NCI-H226 (cell line): ENCODE measurements around the gene TAF15.

ENCODE experiments used
- DNase-seq: peaks from one replicate; pipeline ENCODE4 v3.0.0-alpha.2; 2015

Gene TAF15

DNA sequence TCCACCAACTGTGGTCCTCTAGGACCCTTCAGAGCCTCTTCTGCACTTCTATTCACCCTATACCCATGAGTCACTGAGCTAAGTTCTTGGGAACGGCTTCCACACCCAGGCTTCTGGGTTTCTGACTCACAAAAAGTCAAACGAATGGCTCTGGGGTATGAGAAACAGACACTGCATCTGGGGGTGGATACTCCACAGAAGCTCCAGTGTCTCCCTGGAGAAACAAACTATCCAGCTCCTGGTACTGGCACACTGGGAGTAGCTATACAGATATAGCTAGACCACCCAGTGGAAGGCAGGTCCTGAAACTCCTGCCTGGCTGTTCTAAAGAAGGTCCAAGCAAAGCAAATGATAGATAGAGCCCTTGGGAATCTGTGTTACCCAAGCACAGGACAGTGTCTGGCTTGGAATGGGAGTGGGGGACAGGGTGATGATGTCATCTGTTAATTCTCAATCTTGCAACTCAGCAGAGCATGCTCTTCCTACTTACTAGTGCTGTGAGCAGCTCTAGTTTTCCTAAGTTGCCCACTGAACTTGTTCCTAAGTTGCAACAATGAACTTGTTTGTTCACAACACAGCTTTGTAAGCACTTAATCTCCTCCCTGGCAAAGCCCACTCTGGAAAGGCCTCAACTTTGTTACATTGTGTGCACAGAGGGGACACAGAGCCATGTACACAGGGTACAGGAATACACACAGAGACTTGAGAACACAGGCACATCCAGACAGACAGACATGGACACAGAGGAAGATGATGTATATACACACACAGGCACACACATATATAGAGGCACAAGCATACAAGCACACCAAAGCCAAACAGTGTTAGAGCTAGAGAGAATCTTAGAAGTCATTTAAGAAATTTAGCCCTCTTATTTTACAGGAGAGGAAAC lies 20.6 kb upstream of the TAF15 start:
- peak; percentile 90 for DNase-seq

DNA sequence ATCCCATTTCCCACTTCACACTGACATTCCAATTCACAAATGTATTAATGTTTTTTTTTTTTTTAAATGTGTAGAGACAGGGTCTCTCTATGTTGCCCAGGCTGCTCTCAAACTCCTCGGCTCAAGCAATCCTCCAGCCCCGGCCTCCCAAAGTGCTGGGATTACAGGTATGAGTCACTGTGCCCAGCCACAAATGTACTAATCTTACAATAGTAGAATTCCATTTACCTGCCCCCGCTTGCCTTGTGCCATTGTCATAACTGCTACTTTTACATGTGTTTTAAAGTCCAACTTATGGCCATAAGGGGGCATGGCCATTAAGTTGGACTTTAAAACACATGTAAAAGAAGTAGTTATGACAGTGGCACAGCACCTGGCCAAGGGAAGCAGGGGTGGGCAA lies 18.4 kb upstream of the TAF15 start:
- peak; percentile 18 for DNase-seq

DNA sequence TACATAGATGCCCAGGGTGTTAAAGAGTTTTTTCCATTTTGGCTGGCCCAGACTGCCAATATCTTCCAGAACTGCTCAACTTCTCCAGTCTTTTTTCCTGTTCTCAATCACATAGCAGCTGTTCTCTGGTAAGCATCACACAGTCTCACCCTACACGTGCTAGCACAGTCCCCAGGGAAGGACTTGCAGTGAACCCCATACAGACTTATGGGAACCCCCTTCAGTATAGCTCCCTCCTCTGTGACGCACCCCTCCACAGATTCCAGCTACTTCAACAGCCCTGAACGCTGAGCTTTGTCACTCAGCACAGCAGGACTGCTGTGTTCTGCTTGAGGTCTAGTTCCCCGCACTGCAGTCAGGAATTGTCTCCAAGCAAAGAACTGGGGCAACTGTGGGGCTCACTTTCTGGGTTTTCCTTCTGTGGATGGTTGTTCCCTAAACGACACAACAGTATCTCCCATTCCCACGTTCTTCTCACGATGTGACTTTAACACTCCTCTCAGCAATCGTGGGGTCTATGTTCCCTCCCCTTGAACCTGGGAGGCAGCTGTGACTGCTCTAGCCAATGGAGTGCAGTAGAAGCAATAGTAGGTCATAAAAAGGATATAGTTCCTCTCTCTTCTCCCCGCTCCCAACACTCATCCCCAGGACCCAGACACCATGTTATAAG lies 17.5 kb upstream of the TAF15 start:
- DNase-seq: no peak

DNA sequence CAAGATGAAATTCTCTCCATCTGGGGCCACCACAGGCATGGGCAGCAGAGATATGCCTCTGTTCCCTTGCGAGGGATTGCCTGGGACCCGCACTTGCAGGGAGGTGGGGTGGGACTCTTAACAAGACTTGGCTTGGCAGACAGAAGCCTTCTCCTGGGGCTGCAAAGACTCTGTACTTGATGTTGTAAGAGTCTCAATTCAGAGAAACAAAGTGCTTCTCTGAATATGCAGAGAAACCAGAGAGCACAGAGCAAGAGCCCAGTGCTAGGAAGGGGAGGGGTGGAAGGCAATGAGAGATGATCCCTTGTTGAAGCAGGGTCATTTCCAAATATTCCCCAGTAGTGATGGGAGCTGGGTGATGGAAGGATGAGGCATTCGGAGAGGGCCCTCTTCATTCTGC lies 16.0 kb upstream of the TAF15 start:
- no peak for DNase-seq

DNA sequence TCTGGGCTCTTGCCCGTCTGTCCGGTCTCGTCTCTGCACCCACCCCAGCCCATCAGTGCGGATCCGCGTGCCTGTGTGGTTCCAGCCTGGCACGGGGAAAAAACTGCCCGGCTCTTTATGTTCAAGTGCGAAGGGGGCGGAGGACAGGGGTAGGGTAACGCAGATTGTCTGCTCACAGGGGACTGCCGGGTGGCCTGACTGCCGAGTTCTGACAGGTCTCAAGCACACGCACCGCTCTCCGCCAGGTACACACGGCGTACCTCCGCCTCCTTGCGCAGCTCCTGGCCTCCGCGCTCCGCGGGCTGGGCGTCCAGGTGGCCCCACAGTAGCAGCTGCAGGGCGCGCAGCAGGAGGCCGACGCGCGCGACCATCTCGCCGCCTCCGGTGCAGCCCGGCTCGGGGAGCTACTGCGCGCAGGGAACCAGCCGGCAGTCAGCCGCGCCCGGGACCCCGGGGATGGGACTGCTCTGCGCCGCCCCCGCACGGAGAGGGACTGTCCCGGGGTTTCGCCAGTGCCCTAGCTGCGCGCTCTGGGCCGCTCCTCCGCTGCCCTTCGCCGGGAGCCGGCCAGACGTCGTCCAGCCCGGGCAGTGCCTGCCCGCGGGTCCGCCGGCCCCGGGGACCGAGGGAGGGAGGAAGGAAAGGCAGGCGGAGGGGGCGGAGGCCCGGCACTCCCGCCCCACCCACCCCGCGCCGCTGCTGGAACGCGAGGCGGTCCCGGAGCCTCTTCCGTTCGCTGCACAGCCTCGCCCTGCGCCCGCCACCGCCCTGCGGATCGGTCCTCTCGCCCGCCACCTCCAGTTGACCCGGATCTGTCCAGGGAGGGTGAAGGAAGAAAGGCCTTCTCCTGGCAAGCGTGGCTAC lies 14.0 kb upstream of the TAF15 start, which contains the start of gene MMP28:
TSS of gene MMP28 (minus strand) at position 635 of the 864 bp plus-strand sequence. CDS start at position 371, 264 bp downstream.
- no peak for DNase-seq

DNA sequence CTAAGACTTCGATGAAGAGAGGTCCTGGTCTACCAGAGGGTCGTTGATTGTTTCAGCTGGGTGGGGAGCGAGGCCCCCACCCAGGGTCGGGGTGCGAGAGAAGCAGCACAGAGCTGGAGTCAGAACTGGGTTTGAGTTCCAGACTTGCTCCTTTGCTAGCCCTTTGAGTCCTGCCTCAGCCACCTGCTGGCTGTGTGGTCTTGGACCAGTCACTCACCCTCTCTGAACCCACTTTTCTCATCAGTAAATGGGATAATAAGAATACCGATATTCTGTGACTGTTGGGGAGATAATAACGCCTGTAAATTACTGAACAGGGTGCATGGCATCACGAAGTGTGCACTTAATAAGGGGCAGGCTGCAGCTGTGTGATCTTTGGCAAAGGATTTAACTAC lies 13.4 kb upstream of the TAF15 start:
- DNase-seq: no peak

DNA sequence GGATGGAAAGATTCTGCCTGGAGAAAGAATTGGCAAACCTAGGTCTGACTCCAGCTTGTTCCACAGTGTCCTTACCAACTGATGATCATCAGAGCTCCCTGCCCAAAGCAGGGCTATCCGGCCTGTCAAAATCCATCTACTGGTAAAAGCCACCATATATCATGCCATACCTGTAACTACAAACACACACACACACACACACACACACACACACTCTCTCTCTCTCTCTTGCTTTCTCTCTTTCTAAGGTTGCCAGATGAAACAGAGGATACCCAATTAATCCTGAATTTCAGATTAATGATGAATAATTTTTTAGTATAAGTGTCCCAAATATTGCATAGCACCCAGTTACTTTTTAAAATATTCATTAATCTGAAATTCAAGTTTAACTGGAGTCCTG lies 12.3 kb upstream of the TAF15 start:
- no peak for DNase-seq

DNA sequence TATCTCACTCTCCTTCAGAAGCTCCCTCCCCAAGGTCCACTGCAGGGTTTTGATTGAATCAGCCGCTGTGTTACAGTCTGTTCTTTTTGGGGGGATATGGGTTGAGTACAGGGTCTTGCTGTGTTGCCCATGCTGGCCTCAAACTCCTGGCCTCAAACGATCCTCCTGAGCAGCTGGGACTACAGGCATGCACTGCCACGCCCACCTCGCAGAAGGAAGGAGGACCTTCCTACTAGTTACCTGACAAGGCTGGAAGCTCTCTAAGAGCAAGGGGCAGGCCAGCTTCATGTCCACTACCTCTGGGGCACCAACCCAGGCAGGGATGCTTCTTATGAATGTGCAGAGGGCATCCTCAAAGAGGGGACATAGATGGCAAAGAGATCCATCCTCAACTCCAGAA lies 11.9 kb upstream of the TAF15 start:
- DNase-seq: no peak

DNA sequence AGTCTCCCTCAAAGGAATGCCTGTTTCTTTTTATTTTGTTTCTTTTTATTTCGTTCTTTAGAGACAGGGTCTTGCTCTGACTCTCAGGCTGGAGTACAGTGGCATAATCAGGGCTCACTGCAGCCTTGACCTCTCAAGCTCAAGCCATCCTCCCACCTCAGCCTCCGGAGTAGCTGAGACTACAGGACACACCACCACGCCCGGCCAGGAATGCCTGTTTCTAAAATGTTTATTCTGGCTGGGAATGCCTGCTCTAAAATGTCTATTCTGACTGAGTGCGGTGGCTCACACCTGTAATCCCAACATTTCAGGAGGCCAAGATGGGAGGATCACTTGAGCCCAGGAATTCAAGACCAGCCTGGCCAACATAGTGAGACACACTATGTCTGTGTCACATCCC lies 11.4 kb upstream of the TAF15 start:
- DNase-seq: no peak

DNA sequence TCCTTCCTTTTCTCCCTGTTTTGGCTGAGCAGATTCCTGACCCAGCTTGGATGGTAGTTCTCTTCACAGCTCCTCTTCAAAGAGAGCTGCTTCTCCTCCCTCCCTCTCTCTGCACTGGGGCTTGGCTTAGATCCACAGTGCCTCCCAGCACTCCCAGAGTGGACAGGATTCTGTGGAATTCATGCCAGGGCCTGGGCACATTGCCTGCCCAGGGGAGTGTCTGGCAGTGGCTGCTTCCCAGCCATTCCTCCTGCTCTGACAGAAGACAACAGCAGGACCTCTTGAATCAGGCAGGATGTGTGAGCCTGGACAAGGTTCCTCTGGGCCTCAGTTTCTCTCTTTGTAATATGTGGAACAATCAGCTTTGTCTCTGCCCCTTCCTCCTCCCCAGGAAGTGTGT lies 9.3 kb upstream of the TAF15 start:
- DNase-seq: peak; percentile 94

DNA sequence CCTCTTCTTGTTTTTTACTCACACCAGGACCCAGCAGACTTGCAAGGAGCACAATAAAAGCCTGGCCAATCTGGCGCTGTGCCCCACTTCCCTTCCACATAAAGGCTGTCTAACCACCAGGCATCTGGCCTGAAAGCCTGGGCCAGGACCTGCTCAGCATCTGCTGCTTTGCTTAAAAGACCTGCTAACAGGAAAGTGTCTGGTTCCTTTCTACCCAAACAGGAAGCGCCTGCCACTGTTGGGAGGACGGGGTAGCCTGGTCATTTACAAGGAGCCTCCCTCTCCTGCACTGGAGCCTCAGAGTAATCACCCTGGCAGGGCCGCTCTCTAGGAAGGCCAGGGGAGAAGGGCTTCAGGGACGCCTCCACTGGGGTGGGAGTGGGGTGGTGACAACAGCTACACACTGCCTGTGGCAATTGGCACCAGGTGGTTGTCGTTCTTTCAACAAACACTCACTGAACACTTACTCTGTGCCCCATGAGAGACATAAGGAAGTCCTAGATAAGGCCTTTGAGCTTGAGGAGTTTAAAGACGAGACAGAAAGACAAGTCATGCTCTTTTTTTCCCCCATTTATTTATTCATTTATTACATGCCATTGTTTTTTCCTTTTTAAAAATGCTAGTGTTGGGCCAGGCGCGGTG lies 7.6 kb upstream of the TAF15 start:
- no peak for DNase-seq

DNA sequence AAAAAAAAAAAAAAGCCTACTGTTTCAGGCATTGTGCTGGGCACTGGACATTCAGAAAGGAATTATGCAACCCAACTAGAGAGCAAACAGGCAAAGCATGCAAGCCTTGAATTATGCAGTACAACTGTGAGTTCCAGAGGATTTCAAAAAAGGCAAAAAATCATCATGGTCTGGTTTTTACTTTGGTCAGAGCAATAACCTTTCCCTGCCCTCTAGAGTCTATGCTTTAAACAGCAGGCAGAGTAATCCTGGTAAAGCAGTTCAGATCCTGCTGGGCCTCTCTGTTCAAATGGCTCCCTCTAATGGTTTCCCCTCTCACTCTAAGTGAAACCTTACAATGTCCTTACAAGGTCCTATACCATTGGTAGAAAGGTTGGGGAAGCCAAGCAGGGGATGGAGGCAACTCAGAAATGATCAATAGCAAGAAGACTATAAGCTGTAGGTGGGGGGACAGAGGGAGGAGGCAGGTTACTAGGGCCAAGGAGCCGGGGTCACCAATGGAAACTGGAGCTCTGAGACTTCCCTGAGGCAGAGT lies 4.6 kb upstream of the TAF15 start:
- DNase-seq: peak; percentile 74

DNA sequence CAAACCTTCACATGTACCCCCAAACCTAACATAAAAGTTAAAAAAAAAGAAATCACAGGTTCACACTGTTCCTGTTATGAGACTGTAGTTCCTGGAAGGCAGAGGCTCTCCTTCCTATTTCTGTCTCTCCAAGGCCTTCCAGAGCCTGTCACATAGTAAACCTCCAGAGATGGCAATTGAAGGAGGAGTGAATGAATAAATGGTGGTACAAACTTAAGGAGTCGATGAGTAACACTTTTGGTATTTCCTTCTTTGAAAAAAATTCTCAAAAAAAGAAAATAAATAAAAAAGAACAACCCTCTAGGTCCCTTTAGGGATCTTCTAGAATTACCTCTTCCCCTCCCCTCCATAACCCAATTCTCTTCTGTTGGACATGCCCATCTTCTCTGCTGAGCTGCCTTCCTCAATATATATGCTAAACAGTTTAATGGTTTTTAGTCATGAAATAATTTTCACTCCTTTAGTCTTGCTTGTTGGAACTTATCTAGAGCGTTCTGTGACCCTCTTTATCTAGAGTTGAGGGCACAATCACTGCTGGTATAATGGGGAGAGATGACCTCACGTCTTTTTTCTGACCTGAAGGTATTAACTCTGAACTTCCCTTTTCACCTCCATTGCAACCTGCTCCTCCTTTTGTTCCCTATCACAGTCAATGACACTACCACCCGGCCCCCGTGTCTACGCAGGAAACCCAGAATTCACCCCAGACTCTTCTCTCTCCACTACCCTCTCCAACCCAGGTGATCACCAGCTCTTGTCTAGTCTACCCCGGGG lies 1.7 kb upstream of the TAF15 start:
- DNase-seq: no peak

DNA sequence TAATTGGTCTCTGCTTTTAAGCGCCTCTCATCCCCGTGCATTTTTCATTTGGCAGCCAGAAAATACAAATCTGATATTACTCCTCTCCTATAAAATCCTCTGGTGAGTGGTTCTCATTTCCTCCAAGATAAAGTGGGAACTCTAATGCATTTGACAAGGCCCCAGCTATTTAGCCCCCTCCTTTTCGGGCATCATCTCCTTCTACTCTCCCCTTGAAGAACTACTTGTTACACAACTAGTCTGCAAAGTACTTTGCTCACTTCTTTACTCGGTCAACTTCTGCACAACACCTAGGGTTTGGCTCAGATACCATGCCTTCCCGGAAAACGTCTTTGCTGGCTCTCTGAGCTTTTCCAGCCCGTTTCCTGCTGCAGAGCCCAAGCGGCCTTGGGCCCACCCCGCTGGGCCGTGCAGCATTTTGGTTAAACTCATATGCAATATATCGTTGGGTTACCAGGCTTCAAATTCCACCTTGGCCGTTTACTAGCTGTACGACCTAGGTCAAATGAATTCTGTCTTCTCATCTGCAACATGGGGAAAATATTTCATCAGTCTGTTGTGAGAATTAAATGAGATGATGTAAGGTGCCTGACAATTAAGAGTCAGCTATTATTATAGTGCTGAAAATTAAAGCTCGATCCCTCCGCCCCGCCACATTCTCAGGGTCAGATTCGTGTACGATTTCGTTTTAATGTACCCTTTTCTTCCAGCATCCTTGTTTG lies 883 bp upstream of the TAF15 start:
- DNase-seq: no peak

DNA sequence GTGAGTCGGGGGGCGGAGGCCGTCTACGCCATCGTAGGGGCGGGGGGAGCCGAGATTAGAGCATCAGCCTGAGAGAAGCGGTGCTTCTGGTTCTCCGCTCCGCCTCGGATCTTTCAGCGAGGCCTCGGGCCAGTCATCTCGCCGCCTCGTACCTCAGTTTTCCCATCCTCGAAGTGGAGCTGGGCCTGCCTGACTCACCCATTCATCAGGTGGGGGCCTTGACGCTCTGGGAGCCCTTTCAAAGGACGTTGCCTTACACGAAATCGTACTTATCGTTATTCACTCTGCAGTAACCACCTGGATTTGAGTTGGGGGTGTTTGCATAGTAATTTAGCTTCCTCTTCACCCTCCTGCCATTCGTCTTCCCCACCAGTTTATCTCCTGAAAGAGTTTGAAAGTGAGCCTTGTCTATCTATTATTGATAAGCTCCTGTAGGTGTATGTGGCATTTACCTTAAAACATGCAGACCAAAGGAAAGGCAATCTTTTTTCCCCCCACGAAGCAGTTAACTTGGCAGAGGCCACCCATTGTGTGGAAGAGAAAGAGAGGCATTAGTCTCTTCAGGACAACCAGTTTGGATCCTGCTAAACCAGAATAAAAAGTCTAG lies 674 bp downstream of the TAF15 start:
- peak; percentile 16 for DNase-seq

DNA sequence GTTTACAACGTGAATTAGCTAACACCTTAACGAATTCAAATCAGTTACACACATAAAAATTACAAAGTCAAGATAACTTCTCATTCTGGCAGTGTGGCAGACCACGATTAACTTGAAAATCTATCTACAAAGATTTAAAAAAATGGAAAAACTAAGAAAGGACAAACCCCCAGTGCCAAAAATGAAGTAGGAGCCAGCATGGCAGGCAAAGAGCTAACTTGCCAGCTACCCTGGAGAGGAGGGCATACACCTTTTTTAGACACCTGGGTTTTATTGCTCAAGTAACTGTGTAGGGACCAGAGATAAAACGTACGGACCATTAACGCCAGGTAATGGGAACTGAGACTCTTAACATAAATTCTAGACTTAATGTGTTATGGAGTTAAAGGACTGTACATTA lies 2.5 kb downstream of the TAF15 start:
- no peak for DNase-seq

DNA sequence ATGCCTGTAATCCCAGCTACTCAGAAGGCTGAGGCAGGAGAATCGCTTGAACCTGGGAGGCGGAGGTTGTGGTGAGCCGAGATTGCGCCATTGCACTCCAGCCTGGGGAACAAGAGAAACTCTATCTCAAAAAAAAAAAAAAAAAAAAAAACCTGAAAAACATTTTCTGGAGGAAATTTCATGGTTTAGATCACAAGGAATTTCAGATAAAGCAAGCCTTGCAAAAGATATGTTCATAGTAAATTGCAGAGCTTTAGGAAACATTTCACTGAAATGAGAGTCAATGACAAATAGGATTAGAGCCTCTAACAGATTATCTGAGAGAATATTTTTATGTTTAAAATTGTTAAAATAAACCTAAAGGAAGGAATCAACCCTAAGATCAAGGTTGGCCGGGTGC lies 3.2 kb downstream of the TAF15 start:
- DNase-seq: no peak

DNA sequence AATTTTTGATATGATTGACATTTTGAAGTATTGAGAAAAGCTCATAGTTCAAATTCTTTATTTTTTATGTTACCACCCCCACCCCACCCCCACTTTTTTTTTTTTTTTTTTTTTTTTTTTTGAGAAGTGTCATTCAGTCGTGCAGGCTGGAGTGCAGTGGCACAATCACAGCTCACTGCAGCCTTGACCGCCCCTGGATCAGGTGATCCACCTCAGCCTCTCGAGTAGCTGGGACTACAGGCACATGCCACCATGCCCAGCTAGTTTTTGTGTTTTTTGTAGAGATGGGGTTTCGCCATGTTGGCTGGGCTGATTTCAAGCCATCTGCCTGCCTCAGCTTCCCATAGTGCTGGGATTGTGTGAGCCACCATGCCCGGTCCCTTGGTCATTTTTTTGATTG lies 7.4 kb downstream of the TAF15 start:
- DNase-seq: no peak

DNA sequence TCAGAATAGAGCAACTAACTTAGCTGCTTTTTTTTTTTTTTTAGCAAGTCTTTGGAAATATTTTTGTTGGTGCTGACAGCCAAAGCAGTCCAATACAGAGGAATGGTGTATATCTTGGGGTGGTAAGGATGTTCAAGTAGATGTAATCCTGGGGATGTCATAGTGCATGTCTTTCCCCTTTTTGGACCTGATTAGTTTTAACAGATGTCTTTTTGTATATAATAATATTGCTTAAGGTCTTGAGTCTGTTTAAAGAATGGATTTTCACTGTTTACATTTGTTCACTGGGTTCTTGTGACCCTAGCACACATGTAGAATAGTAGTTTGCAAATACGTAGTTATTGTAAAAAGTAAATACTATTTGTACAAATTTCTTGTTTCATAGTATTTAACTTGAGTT lies 7.9 kb downstream of the TAF15 start:
- no peak for DNase-seq

DNA sequence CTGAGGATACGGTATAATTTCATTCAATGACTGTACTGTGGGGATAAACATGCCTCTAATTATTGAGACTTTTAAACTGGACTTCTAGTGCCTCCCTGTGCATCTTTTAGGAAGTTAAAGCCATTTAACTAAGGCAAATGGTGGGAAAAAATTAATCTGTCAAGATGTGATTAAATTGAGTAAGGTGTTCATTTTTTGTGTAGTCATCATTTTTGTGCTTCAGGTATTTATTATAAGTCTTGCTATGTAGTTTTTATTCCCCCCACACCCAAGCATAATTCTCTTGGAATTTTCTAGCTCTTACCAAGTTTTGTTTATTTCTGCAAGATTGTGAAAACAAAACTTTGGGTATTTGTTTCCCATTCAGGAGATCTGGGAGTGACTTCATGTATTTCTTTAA lies 10.2 kb downstream of the TAF15 start:
- no peak for DNase-seq

DNA sequence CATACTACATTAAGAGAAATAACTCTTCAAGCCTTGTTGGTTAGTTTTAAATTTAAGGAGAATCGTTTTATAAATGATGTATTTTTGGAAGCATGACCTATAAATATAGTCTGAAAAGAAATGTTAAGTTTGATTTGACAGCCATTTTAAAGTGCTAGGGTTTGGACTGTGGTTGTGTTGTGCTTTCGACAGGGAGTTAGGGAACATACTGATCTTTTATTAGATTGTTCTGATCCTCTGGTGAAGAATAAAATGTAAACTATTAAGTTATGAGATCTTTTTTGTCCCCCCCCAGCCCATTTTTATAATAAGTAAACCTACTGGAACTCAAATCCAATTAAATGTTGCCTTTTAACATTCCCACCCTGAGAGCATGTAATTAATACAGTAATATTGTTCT lies 12.0 kb downstream of the TAF15 start:
- DNase-seq: no peak
